Colon (tissue), 2 donors: ENCODE data around the gene HSPA1A.

Experiments
- FAIRE-seq: peaks from 2 replicates; lab custom pipeline; 2012; peaks lifted over from hg19 to GRCh38; lab: Jason Lieb, UNC
- donor health status: control.
- donor health status: control.

The HSPA1A gene

GRCh38 chr6:31865205-31866118 lies 50.1 kb downstream of the HSPA1A start:
- no peak for FAIRE-seq
